22Rv1 (cell line): Measurements from ENCODE around the gene CD101.

Experiments used
- CTCF ChIP-seq: fragments of 450-650 bp; IDR thresholded peaks from 2 replicates; pipeline ENCODE4 v1.5.1; 2017; ENCODE audit warnings: mild to moderate bottlenecking
- ZFX ChIP-seq: fragments of 450-650 bp; IDR thresholded peaks from 2 replicates; pipeline ENCODE4 v1.6.1; 2017; ENCODE audit warnings: antibody characterized with exemption, borderline replicate concordance

GRCh38 chr1:116994411-116994810 lies 7.1 kb upstream of the CD101 start:
- TF ChIP-seq CTCF (no peak), ZFX (no peak)
